Type B pancreatic cell (in vitro differentiated cells): Measurements from ENCODE around the gene PCDHA11. TPM values are rescaled to one million over a fixed set of nuclear protein-coding genes. Genes with fewer than 3 reads are reported as not detected.

Experiments used
- DNase-seq: peaks from one replicate; pipeline ENCODE4 v3.0.0; 2021; ENCODE audit warnings: mixed read lengths; ENCODE audit not compliant: unreplicated experiment; ENCODE audit errors: extremely low spot score
- H3K27ac Mint-ChIP-seq: 2 replicates; pipeline ENCODE4 v1.8.0; 2021; ENCODE audit warnings: mild to moderate bottlenecking, mixed read lengths
- H3K27me3 Mint-ChIP-seq: 2 replicates; pipeline ENCODE4 v1.8.0; 2021; ENCODE audit warnings: mixed read lengths
- H3K36me3 Mint-ChIP-seq: 2 replicates; pipeline ENCODE4 v1.8.0; 2021; ENCODE audit warnings: mixed read lengths
- H3K4me1 Mint-ChIP-seq: one replicate; pipeline ENCODE4 v1.8.0; 2021; ENCODE audit warnings: mixed read lengths; ENCODE audit not compliant: unreplicated experiment
- H3K4me3 Mint-ChIP-seq: 2 replicates; pipeline ENCODE4 v1.8.0; 2021; ENCODE audit warnings: mild to moderate bottlenecking, mixed read lengths
- H3K9me3 Mint-ChIP-seq: 2 replicates; pipeline ENCODE4 v1.8.0; 2021; ENCODE audit warnings: mixed read lengths
- total RNA-seq: library from RNA; stranded (reverse); gene quantifications from 2 replicates; pipeline ENCODE4 v1.2.1, GENCODE V29; 2021; ENCODE audit warnings: low replicate concordance
- TF ChIP-seq, protein P1 (sequence below): fragments of 200-600 bp; sonication (generic); conservative IDR thresholded peaks from 2 replicates; pipeline ENCODE4 v1.5.0; 2021; ENCODE audit warnings: antibody characterized with exemption, mild to moderate bottlenecking

PCDHA11 gene
- total RNA-seq, 1 donor from 2014 or later: 5.2 TPM

DNA sequence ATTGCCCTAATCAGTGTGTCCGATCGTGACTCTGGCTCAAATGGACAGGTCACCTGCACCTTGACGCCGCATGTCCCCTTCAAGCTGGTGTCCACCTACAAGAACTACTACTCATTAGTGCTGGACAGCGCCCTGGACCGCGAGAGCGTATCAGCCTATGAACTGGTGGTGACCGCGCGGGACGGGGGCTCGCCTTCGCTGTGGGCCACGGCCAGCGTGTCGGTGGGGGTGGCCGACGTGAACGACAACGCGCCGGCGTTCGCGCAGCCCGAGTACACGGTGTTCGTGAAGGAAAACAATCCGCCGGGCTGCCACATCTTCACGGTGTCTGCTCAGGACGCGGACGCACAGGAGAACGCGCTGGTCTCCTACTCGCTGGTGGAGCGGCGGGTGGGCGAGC, 14.6 kb downstream of the PCDHA11 start:
- H3K27ac Mint-ChIP-seq: no peak overlapping the region
- H3K36me3 Mint-ChIP-seq: peaks cover 47% of the 10 kb centered on the region
- TF ChIP-seq, protein P1, sequence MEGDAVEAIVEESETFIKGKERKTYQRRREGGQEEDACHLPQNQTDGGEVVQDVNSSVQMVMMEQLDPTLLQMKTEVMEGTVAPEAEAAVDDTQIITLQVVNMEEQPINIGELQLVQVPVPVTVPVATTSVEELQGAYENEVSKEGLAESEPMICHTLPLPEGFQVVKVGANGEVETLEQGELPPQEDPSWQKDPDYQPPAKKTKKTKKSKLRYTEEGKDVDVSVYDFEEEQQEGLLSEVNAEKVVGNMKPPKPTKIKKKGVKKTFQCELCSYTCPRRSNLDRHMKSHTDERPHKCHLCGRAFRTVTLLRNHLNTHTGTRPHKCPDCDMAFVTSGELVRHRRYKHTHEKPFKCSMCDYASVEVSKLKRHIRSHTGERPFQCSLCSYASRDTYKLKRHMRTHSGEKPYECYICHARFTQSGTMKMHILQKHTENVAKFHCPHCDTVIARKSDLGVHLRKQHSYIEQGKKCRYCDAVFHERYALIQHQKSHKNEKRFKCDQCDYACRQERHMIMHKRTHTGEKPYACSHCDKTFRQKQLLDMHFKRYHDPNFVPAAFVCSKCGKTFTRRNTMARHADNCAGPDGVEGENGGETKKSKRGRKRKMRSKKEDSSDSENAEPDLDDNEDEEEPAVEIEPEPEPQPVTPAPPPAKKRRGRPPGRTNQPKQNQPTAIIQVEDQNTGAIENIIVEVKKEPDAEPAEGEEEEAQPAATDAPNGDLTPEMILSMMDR: no peak
- peaks cover 34% of the 10 kb centered on the region for H3K9me3 Mint-ChIP-seq
- H3K4me1 Mint-ChIP-seq: no peaks in the 10 kb centered on the region
- DNase-seq: no peak
- no peaks in the 10 kb centered on the region for H3K27me3 Mint-ChIP-seq
- H3K4me3 Mint-ChIP-seq: no peak overlapping the region

DNA sequence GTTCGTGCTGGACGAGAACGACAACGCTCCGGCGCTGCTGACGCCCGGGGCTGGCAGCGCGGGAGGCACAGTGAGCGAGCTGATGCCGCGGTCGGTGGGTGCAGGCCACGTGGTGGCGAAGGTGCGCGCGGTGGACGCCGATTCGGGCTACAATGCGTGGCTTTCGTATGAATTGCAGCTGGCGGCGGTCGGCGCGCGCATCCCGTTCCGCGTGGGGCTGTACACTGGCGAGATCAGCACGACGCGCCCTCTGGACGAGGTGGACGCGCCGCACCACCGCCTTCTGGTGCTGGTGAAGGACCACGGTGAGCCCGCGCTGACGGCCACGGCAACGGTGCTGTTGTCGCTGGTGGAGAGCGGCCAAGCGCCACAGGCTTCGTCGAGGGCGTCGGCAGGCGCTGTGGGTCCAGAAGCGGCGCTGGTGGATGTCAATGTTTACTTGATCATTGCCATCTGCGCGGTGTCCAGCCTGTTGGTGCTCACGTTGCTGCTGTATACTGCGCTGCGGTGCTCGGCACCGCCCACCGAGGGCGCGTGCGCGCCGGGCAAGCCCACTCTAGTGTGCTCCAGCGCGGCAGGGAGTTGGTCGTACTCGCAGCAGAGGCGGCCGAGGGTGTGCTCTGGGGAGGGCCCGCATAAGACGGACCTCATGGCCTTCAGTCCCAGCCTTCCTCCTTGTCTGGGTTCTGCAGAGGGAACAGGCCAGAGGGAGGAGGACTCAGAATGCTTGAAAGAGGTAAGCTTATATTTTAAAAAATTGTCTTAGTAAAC, 15.4 kb downstream of the PCDHA11 start:
- Mint-ChIP-seq H3K9me3 (peaks cover 29% of the 10 kb centered on the region), H3K27me3 (no peaks in the 10 kb centered on the region), H3K4me1 (no peaks in the 10 kb centered on the region), H3K36me3 (peaks cover 42% of the 10 kb centered on the region), H3K27ac (no peak overlapping the region), H3K4me3 (no peak overlapping the region)
- TF ChIP-seq, protein P1: no peak
- no peak for DNase-seq

DNA sequence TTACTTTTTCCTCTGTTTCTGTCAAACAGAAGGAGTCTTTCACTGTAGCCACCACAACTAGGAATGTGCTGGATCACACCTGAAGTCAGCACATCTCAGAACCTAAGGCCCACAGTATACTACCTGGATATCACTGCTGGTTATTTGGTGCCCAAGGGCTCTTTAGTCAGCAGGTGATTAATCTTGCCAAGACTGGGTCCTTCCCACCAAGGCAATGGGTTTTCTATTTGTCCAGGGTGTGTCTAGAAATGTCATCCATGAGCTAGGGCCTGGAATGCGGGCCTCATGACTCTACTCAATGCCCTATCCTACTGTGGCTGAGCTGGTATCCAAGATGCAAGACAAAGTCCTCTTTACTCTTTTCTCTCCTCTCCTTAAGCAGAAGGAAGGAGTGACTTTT, 47.6 kb downstream of the PCDHA11 start:
- DNase-seq: no peak
- H3K9me3 Mint-ChIP-seq: peaks cover 6% of the 10 kb centered on the region
- H3K4me1 Mint-ChIP-seq: no peaks in the 10 kb centered on the region
- H3K27ac Mint-ChIP-seq: no peak overlapping the region
- H3K4me3 Mint-ChIP-seq: no peak overlapping the region
- no peaks in the 10 kb centered on the region for H3K27me3 Mint-ChIP-seq
- TF ChIP-seq, protein P1: no peak
- peaks cover 6% of the 10 kb centered on the region for H3K36me3 Mint-ChIP-seq

Other genes starting within 250 kb of the PCDHA11 start
- gene CD14, start 235.8 kb upstream of the PCDHA11 start, total RNA-seq: 0.17 TPM in 1 of 2 replicates, not detected in the other
- 26.2 and 29.4 TPM in 2 replicates for gene TMCO6, start 229.5 kb upstream of the PCDHA11 start, total RNA-seq
- gene NDUFA2, start 221.3 kb upstream of the PCDHA11 start, total RNA-seq: 65.0 and 66.4 TPM in 2 replicates
- gene IK, start 221.1 kb upstream of the PCDHA11 start, total RNA-seq: 81.9 and 100 TPM in 2 replicates
- 29.4 and 32.4 TPM in 2 replicates for gene WDR55, start 204.1 kb upstream of the PCDHA11 start, total RNA-seq
- gene DND1, start 195.4 kb upstream of the PCDHA11 start, total RNA-seq: 1.6 and 2.6 TPM in 2 replicates
- gene HARS1, start 177.6 kb upstream of the PCDHA11 start, total RNA-seq: 55.3 and 67.7 TPM in 2 replicates
- gene HARS2, start 177.5 kb upstream of the PCDHA11 start, total RNA-seq: 35.3 and 39.3 TPM in 2 replicates
- 57.4 and 59.0 TPM in 2 replicates for gene ZMAT2, start 168.5 kb upstream of the PCDHA11 start, total RNA-seq
- 0.45 TPM in 1 of 2 replicates, not detected in the other for gene PCDHA1, start 82.8 kb upstream of the PCDHA11 start, total RNA-seq
- 1.0 and 3.3 TPM in 2 replicates for gene PCDHA2, start 74.1 kb upstream of the PCDHA11 start, total RNA-seq
- gene PCDHA3, start 67.9 kb upstream of the PCDHA11 start, total RNA-seq: 0.24 and 2.6 TPM in 2 replicates
- gene PCDHA4, start 61.9 kb upstream of the PCDHA11 start, total RNA-seq: 10.7 and 17.7 TPM in 2 replicates
- 0.97 and 2.1 TPM in 2 replicates for gene PCDHA5, start 47.3 kb upstream of the PCDHA11 start, total RNA-seq
- 9.3 and 9.6 TPM in 2 replicates for gene PCDHA6, start 41.0 kb upstream of the PCDHA11 start, total RNA-seq
- 2.5 and 6.9 TPM in 2 replicates for gene PCDHA7, start 34.7 kb upstream of the PCDHA11 start, total RNA-seq
- 2.9 TPM in 2 replicates for gene PCDHA8, start 27.8 kb upstream of the PCDHA11 start, total RNA-seq
- gene PCDHA9, start 20.6 kb upstream of the PCDHA11 start, total RNA-seq: 1.5 and 2.5 TPM in 2 replicates
- 9.9 and 20.3 TPM in 2 replicates for gene PCDHA10, start 13.1 kb upstream of the PCDHA11 start, total RNA-seq
- gene PCDHA12, start 6.4 kb downstream of the PCDHA11 start, total RNA-seq: 10.2 and 27.3 TPM in 2 replicates
- gene PCDHA13, start 13.2 kb downstream of the PCDHA11 start, total RNA-seq: 2.6 and 5.1 TPM in 2 replicates
- 6.7 and 9.2 TPM in 2 replicates for gene PCDHAC1, start 57.3 kb downstream of the PCDHA11 start, total RNA-seq
- gene PCDHAC2, start 97.5 kb downstream of the PCDHA11 start, total RNA-seq: 2.7 and 3.5 TPM in 2 replicates
- 0.05 and 0.24 TPM in 2 replicates for gene PCDHB1, start 182.4 kb downstream of the PCDHA11 start, total RNA-seq
- 33.7 and 36.3 TPM in 2 replicates for gene PCDHB2, start 225.7 kb downstream of the PCDHA11 start, total RNA-seq
- gene PCDHB3, start 231.5 kb downstream of the PCDHA11 start, total RNA-seq: 3.9 and 5.4 TPM in 2 replicates